ENCODE measurements around the gene PLEKHM1.

DNA sequence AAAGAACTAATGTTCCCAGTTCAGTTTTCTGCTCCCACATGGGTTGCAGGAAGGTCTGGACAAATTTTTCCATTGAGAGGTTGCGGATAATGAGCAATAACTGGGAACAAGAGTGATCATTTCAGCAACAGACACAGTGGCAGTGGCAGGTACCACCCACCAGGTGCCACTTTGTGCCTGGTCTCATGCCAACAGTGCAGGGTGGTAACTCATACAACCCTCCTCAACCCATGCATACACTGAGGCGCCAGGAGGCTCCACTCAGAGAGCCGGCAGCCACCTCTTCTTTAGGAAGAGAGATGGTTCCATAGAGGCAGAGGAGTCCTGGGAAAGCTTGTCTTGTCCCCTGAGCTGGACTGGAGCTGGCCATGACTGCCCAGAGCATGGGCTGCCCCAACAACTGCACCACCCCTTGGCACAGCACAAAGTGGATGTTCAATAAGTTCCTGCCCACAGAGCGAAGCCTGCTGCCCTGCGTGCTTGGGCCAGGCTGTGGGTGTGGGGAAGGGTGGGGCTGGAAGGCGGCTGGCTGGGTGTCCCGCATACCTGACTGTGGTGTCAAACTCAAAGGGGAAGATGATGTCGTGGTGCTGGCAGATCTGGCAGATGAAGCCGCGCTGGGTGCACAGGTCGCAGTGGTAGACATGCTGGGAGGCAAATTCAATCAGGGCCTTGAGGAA lies 51.5 kb downstream of the PLEKHM1 start:
- TF ChIP-seq, protein P1, sequence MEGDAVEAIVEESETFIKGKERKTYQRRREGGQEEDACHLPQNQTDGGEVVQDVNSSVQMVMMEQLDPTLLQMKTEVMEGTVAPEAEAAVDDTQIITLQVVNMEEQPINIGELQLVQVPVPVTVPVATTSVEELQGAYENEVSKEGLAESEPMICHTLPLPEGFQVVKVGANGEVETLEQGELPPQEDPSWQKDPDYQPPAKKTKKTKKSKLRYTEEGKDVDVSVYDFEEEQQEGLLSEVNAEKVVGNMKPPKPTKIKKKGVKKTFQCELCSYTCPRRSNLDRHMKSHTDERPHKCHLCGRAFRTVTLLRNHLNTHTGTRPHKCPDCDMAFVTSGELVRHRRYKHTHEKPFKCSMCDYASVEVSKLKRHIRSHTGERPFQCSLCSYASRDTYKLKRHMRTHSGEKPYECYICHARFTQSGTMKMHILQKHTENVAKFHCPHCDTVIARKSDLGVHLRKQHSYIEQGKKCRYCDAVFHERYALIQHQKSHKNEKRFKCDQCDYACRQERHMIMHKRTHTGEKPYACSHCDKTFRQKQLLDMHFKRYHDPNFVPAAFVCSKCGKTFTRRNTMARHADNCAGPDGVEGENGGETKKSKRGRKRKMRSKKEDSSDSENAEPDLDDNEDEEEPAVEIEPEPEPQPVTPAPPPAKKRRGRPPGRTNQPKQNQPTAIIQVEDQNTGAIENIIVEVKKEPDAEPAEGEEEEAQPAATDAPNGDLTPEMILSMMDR (IDR thresholded peaks at IDR 0.05): no peak
- TF ChIP-seq POLR2A (IDR thresholded peaks at IDR 0.05): no peak

All from heart left ventricle (tissue), 13 donors.